Skin epidermis (tissue), 12 donors: Measurements from ENCODE around the gene SLC26A4.
A peak's percentile ranks its signal among the peaks of the same experiment; 100 is the strongest.

Source experiments
- H3K27ac ChIP-seq, 21 experiments: fragments of 200-600 bp; sonication (generic) in 11 of 21; one replicate each; pipeline ENCODE4 v1.5.0; 2020; ENCODE audit warnings: mild to moderate bottlenecking in 3 of 21, inconsistent platforms in 2 of 21, moderate library complexity in 2 of 21
- H3K4me3 ChIP-seq, 7 experiments: fragments of 200-600 bp; sonication (generic) in 2 of 7; one replicate each; pipeline ENCODE4 v1.5.0; 2020; ENCODE audit warnings: inconsistent platforms in 2 of 7, mild to moderate bottlenecking in 2 of 7, moderate library complexity in 1 of 7

Gene SLC26A4

GRCh38 chr7:107692501-107692900 is 31.9 kb downstream of the SLC26A4 start:
- Histone ChIP-seq H3K27ac (no peak overlapping the region), H3K4me3 (no peak overlapping the region)

GRCh38 chr7:107693396-107693795 is 32.8 kb downstream of the SLC26A4 start:
- no peak overlapping the region for H3K27ac ChIP-seq

GRCh38 chr7:107694386-107694785 is 33.8 kb downstream of the SLC26A4 start:
- H3K27ac ChIP-seq = no peak overlapping the region
- no peak overlapping the region for H3K4me3 ChIP-seq

More at GRCh38 chr7:107693396-107693795, 32.8 kb downstream of the SLC26A4 start:
- H3K4me3 ChIP-seq = no peak overlapping the region

- no peak overlapping the region for H3K27ac ChIP-seq
- H3K4me3 ChIP-seq = no peak overlapping the region
These were observed 35.8 kb downstream of the SLC26A4 start for GRCh38 chr7:107696330-107696946.

- no peak overlapping the region for H3K27ac ChIP-seq
These were observed 36.9 kb downstream of the SLC26A4 start for GRCh38 chr7:107697321-107698049.

GRCh38 chr7:107700570-107700969 is 39.9 kb downstream of the SLC26A4 start:
- Histone ChIP-seq H3K4me3 (no peak overlapping the region), H3K27ac (no peak overlapping the region)

More at GRCh38 chr7:107697321-107698049, 36.9 kb downstream of the SLC26A4 start:
- no peak overlapping the region for H3K4me3 ChIP-seq

GRCh38 chr7:107701191-107701590 is 40.6 kb downstream of the SLC26A4 start:
- Histone ChIP-seq H3K4me3 (no peak overlapping the region), H3K27ac (no peak overlapping the region)

- Histone ChIP-seq H3K27ac (no peak overlapping the region), H3K4me3 (no peak overlapping the region)
These were observed 42.6 kb downstream of the SLC26A4 start for GRCh38 chr7:107703219-107703618.

- Histone ChIP-seq H3K4me3 (no peak overlapping the region), H3K27ac (no peak overlapping the region)
These were observed 43.2 kb downstream of the SLC26A4 start for GRCh38 chr7:107703872-107704271.

- Histone ChIP-seq H3K27ac (no peak overlapping the region), H3K4me3 (no peak overlapping the region)
These were observed 48.3 kb downstream of the SLC26A4 start for GRCh38 chr7:107708956-107709355.

- no peak overlapping the region for H3K4me3 ChIP-seq
- H3K27ac ChIP-seq = peak overlapping the region in 1 of 21 experiments; percentile 6
These were observed 50.7 kb downstream of the SLC26A4 start for GRCh38 chr7:107711301-107711700.

- Histone ChIP-seq H3K27ac (no peak overlapping the region), H3K4me3 (no peak overlapping the region)
These were observed 51.4 kb downstream of the SLC26A4 start for GRCh38 chr7:107712025-107712424.

- no peak overlapping the region for H3K27ac ChIP-seq
- no peak overlapping the region for H3K4me3 ChIP-seq
These were observed 52.3 kb downstream of the SLC26A4 start for GRCh38 chr7:107712896-107713295.

GRCh38 chr7:107715531-107715930 is 54.9 kb downstream of the SLC26A4 start:
- Histone ChIP-seq H3K27ac (no peak overlapping the region), H3K4me3 (no peak overlapping the region)

- Histone ChIP-seq H3K27ac (no peak overlapping the region), H3K4me3 (no peak overlapping the region)
These were observed 58.0 kb downstream of the SLC26A4 start for GRCh38 chr7:107718456-107719193.

- H3K4me3 ChIP-seq = no peak overlapping the region
- no peak overlapping the region for H3K27ac ChIP-seq
These were observed 60.7 kb downstream of the SLC26A4 start for GRCh38 chr7:107721286-107721685.

- Histone ChIP-seq H3K4me3 (no peak overlapping the region), H3K27ac (no peak overlapping the region)
These were observed 62.6 kb downstream of the SLC26A4 start for GRCh38 chr7:107723255-107723654.

GRCh38 chr7:107725138-107725740 is 64.6 kb downstream of the SLC26A4 start:
- no peak overlapping the region for H3K27ac ChIP-seq
- H3K4me3 ChIP-seq = no peak overlapping the region

- Histone ChIP-seq H3K27ac (no peak overlapping the region), H3K4me3 (no peak overlapping the region)
These were observed 65.9 kb downstream of the SLC26A4 start for GRCh38 chr7:107726356-107727130.

GRCh38 chr7:107728276-107728675 is 67.6 kb downstream of the SLC26A4 start:
- H3K4me3 ChIP-seq = no peak overlapping the region
- no peak overlapping the region for H3K27ac ChIP-seq
